Right atrium auricular region (tissue), 2 donors: ENCODE data around the gene WAS. TPM values are rescaled to one million over a fixed set of nuclear protein-coding genes. Genes with fewer than 3 reads are reported as not detected.

Experiments
- DNase-seq: peaks from one replicate; pipeline ENCODE4 v3.0.0-alpha.2; 2019; ENCODE audit warnings: low spot score
- H3K27ac ChIP-seq, 2 donors: fragments of 200-600 bp; sonication (generic); 1 replicate in 1 of 2; 2 replicates in 1 of 2; pipeline ENCODE4 v1.5.1; 2016 to 2019
- H3K27me3 ChIP-seq, 2 donors: fragments of 200-600 bp; sonication (generic); one replicate each; pipeline versions ENCODE4 v1.5.1 to v1.6.0; 2017 to 2019
- H3K36me3 ChIP-seq: fragments of 200-600 bp; sonication (generic); one replicate; pipeline ENCODE4 v1.5.1; 2016
- H3K4me1 ChIP-seq, 2 donors: fragments of 200-600 bp; sonication (generic); one replicate each; pipeline versions ENCODE4 v1.5.1 to v1.6.0; 2017 to 2019
- H3K4me3 ChIP-seq, 2 donors: fragments of 200-600 bp; sonication (generic); 1 replicate in 1 of 2; 2 replicates in 1 of 2; pipeline ENCODE4 v1.5.1; 2017 to 2019; ENCODE audit warnings: mild to moderate bottlenecking in 1 of 2, moderate library complexity in 1 of 2
- H3K9me3 ChIP-seq, 2 donors: fragments of 200-600 bp; sonication (generic); one replicate each; pipeline ENCODE4 v1.5.1; 2019
- CTCF ChIP-seq, 2 donors: fragments of 200-600 bp; sonication (generic); IDR thresholded peaks; one replicate each; pipeline ENCODE4 v1.5.1; 2019; ENCODE audit warnings: antibody characterized with exemption in 2 of 2
- total RNA-seq, 2 donors: library from RNA; depleted of rRNA; stranded (reverse); fragments of >200 nt; gene quantifications; one replicate each; pipeline ENCODE4 v1.1.0, GENCODE V29; 2016

The WAS gene
- total RNA-seq, 2 donors from 2014 or later: 3.0 to 4.5 TPM

- Histone ChIP-seq H3K36me3 (peaks cover 6% of the 10 kb centered on the region), H3K27ac (no peak overlapping the region), H3K9me3 (no peaks in the 10 kb centered on the region), H3K27me3 (no peaks in the 10 kb centered on the region), H3K4me1 (peaks cover 0 to 11% of the 10 kb centered on the region in 2 donors), H3K4me3 (no peak overlapping the region)
- no peak for TF ChIP-seq CTCF (IDR thresholded peaks at IDR 0.05)
- DNase-seq: no peak
Observed at GRCh38 chrX:48700246-48700645, 16.6 kb downstream of the WAS start.

- H3K27ac ChIP-seq: no peak overlapping the region
- no peak overlapping the region for H3K4me3 ChIP-seq
- H3K4me1 ChIP-seq: peaks cover 0 to 5% of the 10 kb centered on the region in 2 donors
- no peak for DNase-seq
- TF ChIP-seq CTCF (IDR thresholded peaks at IDR 0.05): no peak
- no peaks in the 10 kb centered on the region for H3K27me3 ChIP-seq
- no peaks in the 10 kb centered on the region for H3K9me3 ChIP-seq
- peaks cover 6% of the 10 kb centered on the region for H3K36me3 ChIP-seq
Observed at GRCh38 chrX:48700951-48701653, 17.5 kb downstream of the WAS start.

GRCh38 chrX:48702032-48702431 lies 18.4 kb downstream of the WAS start:
- H3K27ac ChIP-seq: peak overlapping the region; percentile 1 to 65
- no peak overlapping the region for H3K4me3 ChIP-seq
- H3K9me3 ChIP-seq: no peaks in the 10 kb centered on the region
- no peak for DNase-seq
- H3K36me3 ChIP-seq: peaks cover 6% of the 10 kb centered on the region
- no peaks in the 10 kb centered on the region for H3K27me3 ChIP-seq
- H3K4me1 ChIP-seq: peaks cover 0 to 5% of the 10 kb centered on the region in 2 donors
- no peak for TF ChIP-seq CTCF (IDR thresholded peaks at IDR 0.05)

- Histone ChIP-seq H3K36me3 (peaks cover 6% of the 10 kb centered on the region), H3K4me3 (no peak overlapping the region), H3K4me1 (peaks cover 0 to 5% of the 10 kb centered on the region in 2 donors), H3K9me3 (no peaks in the 10 kb centered on the region), H3K27me3 (no peaks in the 10 kb centered on the region), H3K27ac (peak overlapping the region; percentile 1 to 65)
- no peak for TF ChIP-seq CTCF (IDR thresholded peaks at IDR 0.05)
- DNase-seq: no peak
Observed at GRCh38 chrX:48702716-48703115, 19.1 kb downstream of the WAS start.

- no peak for TF ChIP-seq CTCF (IDR thresholded peaks at IDR 0.05)
- H3K4me3 ChIP-seq: no peak overlapping the region
- DNase-seq: no peak
Observed at GRCh38 chrX:48703228-48703627, 19.6 kb downstream of the WAS start.

More at GRCh38 chrX:48703228-48703627, 19.6 kb downstream of the WAS start:
- Histone ChIP-seq H3K36me3 (peaks cover 6% of the 10 kb centered on the region), H3K27ac (peak overlapping the region; percentile 56 to 65), H3K27me3 (no peaks in the 10 kb centered on the region), H3K4me1 (peaks cover 0 to 5% of the 10 kb centered on the region in 2 donors), H3K9me3 (no peaks in the 10 kb centered on the region)
